ENCODE data around the gene SECTM1.

SECTM1 gene

GRCh38 chr17:82300707-82301270, 32.8 kb downstream of the SECTM1 start:
- DNase-seq (ENCODE audit: low read depth in 2 of 2, low spot score in 1 of 2), result no peak

- no peak for DNase-seq (ENCODE audit: low read depth in 2 of 2, low spot score in 1 of 2)
These were observed 33.3 kb downstream of the SECTM1 start for GRCh38 chr17:82300228-82300627.

GRCh38 chr17:82299452-82299851, 34.1 kb downstream of the SECTM1 start:
- DNase-seq (ENCODE audit: low read depth in 2 of 2, low spot score in 1 of 2), result no peak

- DNase-seq (ENCODE audit: low read depth in 2 of 2, low spot score in 1 of 2), result no peak
These were observed 34.8 kb downstream of the SECTM1 start for GRCh38 chr17:82298538-82299421.

- DNase-seq (ENCODE audit: low read depth in 2 of 2, low spot score in 1 of 2), result peak; percentile 87 to 93
These were observed 35.6 kb downstream of the SECTM1 start for GRCh38 chr17:82297714-82298537.

GRCh38 chr17:82297280-82297713, 36.3 kb downstream of the SECTM1 start:
- DNase-seq (ENCODE audit: low read depth in 2 of 2, low spot score in 1 of 2), result peak; percentile 62 to 75

- no peak for DNase-seq (ENCODE audit: low read depth in 2 of 2, low spot score in 1 of 2)
These were observed 36.9 kb downstream of the SECTM1 start for GRCh38 chr17:82296511-82297279.

- DNase-seq (ENCODE audit: low read depth in 2 of 2, low spot score in 1 of 2), result no peak
These were observed 38.1 kb downstream of the SECTM1 start for GRCh38 chr17:82295472-82295814.

- no peak for DNase-seq (ENCODE audit: low read depth in 2 of 2, low spot score in 1 of 2)
These were observed 39.3 kb downstream of the SECTM1 start for GRCh38 chr17:82294064-82294773.

GRCh38 chr17:82292251-82293154, 41.1 kb downstream of the SECTM1 start:
- DNase-seq (ENCODE audit: low read depth in 2 of 2, low spot score in 1 of 2), result peak; percentile 81 to 84

- no peak for DNase-seq (ENCODE audit: low read depth in 2 of 2, low spot score in 1 of 2)
These were observed 41.9 kb downstream of the SECTM1 start for GRCh38 chr17:82291582-82292250.

GRCh38 chr17:82287868-82288801, 45.4 kb downstream of the SECTM1 start:
- no peak for DNase-seq (ENCODE audit: low read depth in 2 of 2, low spot score in 1 of 2)

GRCh38 chr17:82287013-82287867, 46.3 kb downstream of the SECTM1 start:
- DNase-seq (ENCODE audit: low read depth in 2 of 2, low spot score in 1 of 2), result no peak

- no peak for DNase-seq (ENCODE audit: low read depth in 2 of 2, low spot score in 1 of 2)
These were observed 48.4 kb downstream of the SECTM1 start for GRCh38 chr17:82285141-82285540.

GRCh38 chr17:82283208-82283749, 50.3 kb downstream of the SECTM1 start:
- no peak for DNase-seq (ENCODE audit: low read depth in 2 of 2, low spot score in 1 of 2)
